SKM-1 treated with dmso at 0.1 percent for 144 hours (cell line): ENCODE data around the gene CSMD2.
"Not testable (repeated sequence)": the region's sequence is repeated elsewhere in the genome, so short reads cannot be mapped to it uniquely, and the experiment has no call there.

Experiments used
- DNase-seq: peaks from one replicate; lab custom pipeline; 2025; ENCODE audit not compliant: unreplicated experiment; lab: John Stamatoyannopoulos, UW

CSMD2 gene

DNA sequence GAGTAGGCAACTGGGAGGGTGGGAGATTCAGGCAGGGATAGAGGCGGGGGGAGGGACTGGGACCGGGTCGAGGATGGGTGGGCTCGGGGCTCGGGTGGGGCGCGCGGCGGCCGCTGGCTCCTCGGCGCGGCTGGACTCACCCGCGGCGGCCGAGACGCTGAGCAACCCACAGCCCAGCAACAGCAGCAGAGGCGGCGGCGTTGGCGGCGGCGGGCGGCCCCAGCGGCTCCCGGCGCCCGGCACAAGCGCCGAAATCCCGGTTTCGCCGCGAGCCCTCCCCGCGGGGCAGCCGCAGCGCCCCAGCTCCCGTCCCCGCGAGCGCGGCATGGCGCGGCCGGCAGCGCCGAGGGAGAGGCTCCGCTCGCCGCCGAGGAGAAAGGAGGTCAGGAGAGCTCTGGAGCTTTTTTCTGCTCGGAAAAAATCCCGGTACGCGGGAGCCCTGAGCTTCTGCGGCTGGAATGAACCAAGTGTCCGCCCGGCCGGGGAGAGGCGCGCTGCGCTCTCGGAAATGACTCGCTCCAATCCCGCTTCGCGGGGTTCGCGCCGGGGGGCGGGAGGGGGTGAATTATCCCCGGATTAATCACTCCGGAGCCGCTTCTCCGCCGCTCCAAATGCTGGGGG lies at the start of gene CSMD2:
Gene CSMD2 (minus strand): TSS at position 460 of the 621 bp plus-strand sequence. CDS start 133 bp downstream, at position 327.
- DNase-seq, result no peak

DNA sequence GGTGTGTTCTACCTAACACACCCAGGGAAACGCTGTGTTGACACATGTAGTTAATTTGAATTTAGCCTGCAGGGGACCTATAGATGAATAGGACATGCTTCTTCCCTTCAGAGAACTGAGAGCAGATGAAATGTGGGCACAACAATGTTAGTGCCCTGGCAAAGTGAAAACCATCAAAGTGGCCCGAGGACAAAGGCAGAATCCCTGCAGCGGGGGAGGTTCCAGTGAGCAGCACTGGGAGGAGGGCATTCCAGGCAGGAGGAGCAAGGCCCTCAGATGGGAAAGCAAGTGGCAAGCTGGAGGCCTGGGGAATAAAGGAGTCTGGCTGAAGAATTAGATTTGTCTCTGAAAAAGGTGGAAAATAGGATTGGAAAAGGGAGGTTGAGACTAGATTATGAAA lies 48.9 kb upstream of the CSMD2 start:
- no peak for DNase-seq

DNA sequence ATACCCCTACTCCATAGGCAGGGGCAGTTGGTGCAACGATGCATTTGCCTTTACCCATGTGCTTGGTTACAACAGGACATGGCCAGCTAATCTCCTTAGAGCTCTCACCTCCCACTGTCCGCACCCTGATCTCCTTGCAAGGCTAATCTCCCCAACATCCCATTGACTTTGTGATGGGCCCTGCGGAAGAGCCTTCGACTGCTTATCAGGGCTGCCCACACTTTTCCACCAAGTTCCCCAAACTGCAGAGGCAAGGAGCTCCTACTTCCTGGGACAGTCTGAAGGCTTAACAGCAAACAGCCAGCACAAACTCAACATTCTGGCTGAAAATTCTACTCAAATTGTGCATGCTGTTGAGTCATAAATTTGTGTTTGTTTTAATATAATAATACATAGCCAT lies 47.6 kb upstream of the CSMD2 start:
- no peak for DNase-seq

DNA sequence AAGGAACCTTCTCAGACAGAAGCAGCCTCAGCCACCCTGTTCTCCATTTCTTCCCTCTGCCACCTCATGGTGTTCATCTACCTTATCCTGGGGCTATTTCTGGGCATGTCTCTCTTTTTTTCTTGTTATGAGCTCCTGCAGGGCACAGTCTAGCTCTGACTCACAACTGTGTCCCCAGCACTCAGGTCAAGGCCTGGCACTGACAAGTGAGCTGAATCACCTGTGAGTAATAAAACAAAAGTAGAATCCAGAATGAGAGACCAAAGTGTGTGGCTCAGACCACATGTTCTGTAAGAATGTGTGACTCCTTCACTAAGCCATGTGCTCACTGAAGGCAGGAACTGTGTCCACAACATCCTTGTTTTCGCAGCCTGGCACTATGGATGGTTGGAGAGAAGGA lies 34.9 kb upstream of the CSMD2 start:
- no peak for DNase-seq

DNA sequence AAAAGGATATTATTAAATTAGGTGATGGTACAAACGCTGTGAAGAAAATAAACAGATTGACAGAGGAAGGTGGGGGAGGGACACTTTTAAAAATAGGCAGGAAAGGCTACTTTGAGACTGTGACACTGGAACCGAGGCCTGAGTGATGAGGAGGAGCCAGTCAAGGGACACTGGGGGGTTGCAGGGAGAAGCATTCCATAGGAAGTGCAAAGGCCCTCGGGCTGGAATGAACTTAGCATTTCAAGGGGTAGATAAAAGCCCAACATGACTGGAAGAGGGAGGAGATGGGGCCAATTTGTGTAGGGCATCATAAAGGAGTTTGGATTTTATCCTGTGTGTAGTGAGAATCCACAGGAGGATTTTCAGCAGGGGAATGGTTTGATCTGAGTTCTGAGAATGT lies 27.6 kb upstream of the CSMD2 start:
- DNase-seq, result no peak

DNA sequence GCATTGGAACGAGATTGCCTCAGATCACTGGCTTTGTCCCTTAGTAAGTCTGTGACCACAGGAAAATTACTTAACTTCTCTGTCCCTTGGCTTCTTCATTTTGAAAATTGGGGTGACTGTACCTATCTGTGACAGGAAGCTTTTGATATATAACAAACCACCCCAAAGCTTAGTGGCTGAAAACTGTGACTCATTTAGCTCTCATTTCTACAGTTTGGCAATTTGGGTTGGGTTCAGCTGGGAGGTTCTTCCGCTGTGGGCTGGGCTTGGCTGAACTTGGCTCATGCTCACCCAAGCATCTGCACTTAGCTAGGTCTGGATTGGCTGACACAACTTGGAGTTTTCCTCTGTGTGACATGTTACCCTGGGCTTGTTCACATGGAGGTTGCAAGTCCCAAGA lies 25.7 kb upstream of the CSMD2 start:
- DNase-seq, result no peak

DNA sequence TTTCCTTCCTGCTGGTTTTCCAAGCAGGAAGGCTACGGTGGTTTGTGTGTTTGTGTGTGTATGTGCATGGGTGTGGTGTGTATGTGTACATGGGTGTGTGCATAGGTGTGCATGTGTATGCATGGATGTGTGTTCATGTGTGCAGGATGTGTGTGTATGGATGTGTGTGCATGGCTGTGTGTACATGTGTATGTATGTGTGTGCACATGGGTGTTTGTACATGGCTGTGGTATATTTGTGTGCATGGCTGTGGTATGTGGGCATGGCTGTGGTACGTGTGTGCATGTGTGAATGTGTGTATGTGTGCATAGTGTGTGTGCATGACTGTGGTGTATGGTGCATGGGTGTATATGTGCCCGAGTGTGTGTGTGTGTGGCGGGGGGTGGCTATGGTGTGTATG lies 24.0 kb upstream of the CSMD2 start:
- DNase-seq, result no peak

DNA sequence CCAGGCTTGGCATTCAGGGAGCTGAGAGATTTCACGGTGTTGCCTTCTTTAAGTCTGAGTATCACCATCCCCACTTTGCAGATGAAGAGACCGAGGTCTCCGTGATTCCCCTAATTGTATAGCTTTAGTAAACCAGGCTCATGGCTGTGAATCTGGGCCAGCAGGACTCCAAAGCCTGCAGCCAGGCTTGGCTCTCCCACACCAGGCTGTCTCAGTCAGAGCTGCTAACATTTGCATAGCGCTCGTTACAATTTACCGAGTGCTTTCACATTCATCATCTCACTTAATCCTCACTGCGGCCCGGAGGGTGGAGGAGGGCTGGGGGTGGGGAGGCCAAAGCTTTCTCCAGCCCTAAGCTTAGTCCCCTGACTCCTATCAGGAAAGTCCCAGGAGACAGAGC lies 23.4 kb upstream of the CSMD2 start:
- no peak for DNase-seq

DNA sequence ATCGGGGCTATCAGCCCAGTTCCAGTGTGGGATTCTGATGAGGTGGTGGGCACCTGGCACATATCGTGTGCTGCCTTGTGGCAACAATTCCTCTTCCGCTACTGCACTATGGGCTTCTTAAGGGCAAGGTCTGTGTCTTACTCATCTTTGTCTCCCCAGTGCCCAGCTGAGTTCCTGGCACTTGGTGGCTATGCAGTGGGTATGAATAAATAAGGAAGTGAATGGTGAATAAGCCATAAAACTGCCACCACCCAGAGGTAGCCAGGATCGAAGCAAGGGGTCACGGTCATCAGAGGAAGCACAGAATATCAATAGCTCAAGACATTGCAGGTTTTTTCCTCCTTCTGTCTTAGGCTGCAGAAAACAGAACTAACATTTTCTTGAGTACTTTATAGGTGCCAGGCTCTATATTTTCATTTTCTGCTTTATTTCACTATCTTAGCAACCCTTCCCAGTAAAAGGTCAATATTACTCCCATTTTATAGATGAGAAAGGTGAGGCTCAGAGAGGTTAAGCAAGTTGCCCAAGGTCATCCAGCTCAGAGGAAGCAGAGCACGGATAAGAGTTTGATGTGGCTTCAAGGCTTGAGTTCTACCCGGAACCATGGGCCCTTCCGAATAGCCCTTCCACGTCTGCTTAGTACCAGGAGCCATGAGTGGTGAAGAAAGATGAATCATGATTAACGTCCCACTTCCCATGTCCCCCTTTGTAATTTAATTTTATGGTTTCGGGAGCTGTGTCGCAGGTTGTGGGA lies 21.9 kb upstream of the CSMD2 start:
- no peak for DNase-seq

DNA sequence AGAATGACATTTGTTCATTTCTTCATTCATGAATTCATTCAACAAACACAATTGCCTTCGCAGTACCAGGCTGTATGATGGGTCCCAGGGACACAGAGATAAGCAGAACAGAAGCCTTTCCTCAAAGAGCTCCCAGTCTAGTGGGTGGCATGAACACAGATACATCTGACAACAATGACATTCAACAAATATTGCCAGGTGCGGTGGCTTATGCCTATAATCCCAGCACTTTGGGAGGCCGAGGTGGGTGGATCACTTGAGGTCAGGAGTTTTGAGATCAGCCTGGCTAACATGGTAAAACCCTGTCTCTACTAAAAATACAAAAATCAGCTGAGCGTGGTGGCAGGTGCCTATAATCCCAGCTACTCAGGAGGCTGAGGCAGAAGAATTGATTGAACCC lies 18.4 kb upstream of the CSMD2 start:
- DNase-seq, result not testable (repeated sequence)

DNA sequence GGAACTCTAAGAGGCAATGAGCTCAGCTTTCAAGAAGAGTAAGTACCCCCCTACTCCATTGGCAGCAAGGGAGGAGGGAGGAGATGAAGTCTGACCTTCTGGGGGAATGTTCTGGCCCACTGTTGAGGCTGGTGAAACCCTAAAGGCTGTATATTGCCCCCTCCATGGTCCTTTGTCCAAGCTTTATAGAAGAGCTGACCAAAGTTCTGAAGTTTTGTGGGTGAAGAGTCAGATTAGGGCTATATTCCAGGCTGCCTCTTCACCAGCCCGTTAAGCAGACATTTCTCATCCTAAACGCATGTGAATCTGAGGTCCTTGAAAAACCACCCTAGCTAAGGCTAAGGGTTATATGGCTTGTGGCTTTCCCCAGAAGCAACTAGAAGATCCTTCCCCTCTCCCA lies 13.0 kb upstream of the CSMD2 start:
- DNase-seq, result no peak

DNA sequence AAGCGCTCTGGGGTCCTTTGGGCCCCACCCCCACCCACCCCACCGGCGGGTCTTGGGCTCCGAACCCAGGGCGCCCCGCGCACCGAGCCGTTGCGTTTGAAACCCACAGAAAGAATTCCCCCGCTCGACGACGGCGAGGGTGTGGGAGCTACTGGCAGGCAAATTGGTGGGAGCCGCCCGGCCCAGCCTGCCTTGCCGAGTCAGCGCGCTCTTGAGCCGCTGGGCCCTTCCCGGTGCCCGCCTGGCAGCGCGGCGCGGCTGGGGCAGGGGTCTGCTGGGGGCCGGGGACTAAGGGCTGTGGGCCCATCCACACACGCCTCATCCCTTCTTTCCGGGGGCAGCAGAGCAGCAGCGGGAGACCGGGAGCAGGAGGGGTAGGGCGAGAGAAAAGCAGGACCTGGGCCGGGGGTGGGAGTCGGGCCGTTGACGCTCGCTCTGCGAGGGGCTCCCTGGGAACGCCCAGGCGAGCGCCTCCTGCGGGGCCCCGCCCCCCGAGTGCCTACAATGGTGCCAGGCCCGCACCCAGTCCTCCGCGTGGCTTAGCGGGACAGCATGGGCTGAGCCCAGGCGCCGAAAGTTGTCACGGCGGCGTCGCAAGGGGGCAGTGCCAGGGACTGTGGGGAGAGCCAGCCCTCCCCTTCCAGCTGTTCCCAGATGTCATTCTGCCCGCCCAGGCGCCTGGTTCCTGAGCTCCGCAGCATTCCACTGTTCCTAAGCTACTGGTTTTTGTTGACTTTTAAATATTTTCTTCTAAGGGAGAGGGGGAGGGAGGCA lies 12.0 kb upstream of the CSMD2 start, which contains the start of gene C1orf94:
Gene C1orf94 (plus strand): TSS at position 78 of the 774 bp plus-strand sequence. CDS start 883 bp downstream, outside the sequence.
- DNase-seq, result no peak

DNA sequence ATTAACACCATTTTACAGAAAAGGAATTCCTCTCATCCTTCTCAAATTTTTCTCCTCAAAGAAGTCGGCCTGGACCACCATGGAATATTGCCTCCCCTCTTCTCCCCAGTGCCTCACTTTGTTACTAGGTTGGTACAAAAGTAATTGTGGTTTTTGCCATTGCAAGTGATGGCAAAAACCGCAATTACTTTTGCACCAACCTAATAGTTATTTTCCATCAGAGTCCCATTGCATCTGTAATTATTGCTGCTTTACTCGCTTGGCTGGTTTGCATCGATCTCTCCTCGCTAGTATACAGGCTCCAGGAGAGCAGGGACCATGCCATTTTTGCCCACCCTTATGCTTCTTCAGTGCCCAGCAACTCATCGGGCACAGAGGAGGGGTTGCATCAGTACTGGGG lies 10.7 kb upstream of the CSMD2 start:
- no peak for DNase-seq

DNA sequence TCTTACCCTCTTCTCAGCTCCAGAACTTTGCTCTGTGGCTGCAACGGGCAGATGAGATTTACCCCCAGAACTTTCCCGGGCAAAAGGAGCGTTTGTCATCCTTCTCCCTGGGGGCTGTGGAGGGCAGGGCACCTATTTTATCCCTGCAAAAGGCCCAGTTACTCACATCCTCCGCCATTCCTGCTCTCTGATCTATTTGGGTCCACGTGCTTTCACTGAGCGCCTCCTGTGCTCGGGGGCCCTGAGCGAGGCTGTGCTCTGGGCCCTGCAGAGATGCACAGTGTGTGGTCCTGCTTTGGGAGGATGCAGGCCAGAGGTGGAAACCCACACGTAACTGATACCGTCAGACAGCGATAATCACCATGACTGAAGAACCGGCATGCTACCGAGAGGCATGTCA lies 2.4 kb upstream of the CSMD2 start:
- DNase-seq, result no peak

DNA sequence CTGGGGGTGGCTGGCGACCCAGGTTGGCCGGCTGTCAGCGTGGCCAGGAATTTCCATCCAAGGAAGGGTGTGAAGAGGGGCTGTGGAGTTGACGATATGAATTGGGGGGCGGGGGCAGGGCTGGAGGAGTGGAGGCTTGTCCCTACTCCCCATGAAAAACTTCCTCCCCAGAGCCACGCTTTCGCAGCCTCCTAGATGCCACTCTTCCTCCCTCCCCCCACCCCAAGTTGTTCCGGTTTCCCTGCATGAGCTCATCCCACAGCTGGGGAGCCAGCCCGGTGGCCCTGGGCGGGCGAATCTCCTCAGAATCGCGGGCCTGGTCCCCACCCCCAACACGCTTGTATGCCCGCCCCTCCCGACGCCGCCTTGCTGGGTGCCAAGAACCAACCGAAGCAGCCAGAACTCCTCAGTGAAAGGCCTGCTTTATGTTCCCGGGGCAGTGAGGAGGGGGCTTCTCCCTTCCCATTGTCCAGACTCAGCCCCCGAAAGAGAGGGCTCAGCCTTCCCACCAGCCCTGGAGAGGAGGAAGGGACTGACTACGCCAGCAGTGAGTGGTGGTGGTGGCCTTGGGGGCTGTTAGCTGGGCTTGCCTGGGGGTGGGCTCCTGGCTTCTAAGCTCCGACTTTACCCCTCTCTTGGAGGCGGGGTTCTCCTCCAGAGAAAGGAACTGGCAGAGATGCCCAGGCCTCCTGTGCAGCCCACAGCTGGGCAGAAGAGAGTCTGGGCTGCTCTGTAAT lies 1.8 kb upstream of the CSMD2 start:
- no peak for DNase-seq

DNA sequence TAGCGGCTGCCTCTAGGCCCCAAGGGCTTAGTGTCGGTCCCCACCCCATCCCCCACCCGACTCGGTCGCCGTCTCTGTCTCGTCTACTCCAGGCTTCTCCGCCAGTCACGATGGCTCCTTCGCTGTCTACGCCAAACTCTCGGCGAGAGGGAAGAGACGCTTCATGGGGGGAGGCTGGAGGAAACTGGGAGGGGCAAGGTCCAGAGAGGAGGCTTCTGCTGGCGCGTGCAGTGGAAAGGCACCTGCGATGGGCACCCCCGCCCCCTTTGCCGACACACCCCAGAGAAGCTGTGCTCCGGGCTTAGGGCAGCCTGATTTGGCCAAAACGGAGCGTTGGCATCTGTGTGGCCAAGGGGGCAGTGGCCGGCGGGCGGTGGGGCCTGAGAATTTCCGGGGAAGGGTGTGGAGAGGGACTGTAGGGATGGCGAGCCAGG lies 1.2 kb upstream of the CSMD2 start:
- no peak for DNase-seq

DNA sequence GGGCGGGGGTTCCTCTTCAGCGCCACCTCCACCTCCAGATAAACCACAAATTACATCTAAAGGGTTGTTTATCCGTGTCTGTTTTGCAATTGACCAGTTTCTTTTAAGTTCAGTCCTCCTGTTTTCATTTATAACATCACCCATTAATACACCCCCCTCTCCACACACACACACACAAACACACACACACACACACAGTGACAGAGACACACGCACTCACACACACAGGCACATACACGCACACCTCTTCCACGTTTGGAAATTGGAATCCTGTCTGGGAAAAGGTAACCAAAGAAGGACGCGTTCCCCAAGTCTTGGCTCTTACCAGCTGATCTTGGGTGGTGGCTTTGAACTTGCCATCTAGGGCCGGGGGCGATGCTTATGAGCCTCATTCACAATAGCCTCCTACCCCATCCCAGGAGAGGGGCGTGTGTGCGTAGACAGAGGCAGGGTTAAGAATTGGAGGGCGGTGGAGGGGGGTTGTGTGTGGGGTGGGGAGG lies 442 bp upstream of the CSMD2 start:
- DNase-seq, result no peak

DNA sequence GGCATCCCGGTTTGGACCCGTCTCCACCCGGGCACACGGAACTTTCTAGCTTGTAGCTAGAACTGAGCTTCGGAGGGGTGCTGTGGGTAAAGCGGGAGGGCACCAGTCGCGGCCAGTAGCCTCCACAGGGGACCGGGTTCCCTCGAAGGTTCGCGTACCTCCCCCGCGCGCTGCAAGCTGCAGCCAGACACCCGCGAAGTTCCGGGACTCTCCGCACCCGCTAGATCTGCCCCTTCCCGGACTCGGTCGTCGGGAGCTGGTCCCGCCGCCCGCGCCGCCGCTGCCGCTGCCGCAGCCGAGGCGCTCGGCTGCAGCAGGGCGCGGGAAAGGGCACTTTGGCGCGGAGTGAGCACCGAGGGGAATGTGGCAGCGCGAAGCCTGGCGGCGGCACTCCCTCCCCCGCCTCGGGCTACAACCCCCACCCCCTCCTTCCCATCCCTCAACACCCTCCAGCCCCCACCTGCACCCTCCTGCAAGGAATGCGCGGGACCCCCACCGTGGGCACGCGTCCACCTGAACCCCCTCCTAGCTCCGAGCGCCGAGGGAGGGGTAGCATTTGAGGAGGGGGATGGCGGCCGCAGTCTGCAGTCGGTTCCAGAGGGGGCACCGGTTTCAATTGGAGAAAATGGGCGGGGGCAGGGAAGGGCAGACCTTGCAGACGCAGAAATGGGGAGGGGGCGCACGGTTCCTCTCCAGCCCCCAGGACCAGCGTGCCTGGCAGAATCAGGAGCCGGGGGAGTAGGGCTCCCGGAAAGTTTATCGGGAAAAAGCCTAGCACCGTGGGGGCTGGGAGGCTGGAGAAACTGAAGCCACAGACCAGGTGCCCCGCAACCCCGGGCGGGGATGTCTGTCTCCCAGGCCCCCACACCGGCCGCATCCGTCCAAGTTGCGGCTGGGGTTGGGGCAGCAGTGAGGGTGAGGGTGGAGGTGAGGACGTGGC lies 968 bp downstream of the CSMD2 start:
- no peak for DNase-seq

DNA sequence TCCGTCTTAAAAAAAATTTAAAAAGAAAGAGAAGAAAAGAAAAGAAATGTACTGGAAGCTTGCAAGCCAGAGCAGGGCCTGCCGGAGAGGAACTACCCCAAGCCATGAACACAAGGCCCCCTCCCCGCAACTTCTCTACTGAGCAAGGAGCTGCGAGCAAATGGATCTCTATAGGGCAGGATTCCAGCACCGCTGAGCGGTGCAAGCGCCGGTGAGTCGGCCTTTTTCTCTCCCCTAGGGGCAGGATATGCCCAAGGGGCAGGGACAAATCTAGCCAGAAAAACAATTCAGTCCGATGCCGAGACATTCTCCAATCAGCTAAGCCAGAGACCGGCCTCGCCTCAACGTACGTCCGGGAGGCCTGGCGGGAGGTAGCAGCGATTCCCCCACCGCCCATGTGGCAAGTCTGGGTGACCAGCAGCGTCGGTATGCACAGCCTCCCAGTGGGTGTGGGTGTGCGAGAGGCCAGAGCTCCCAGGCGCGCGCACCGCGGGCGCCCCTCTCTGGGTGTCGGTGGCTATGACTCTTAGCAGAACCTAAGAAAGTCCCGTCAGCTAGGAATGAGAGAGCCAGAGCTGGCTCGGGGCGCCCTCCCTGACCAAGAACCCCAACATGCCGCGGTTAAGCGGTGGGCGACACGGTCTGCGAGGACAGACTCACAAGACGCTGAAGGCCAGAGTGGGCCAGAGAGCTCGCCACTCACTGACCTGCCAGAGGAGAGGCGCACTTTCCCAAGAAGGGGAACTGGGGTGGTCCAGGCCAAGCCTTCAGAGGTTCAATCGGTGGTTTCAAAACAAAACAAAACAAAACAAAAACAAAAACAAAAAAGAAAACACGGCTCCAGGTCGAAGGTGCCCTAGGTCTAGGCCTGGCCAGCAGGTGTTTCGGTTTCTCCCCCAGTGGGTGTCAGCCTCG lies 1.9 kb downstream of the CSMD2 start:
- no peak for DNase-seq
